Stimulated activated CD4-positive, alpha-beta T cell treated with anti-CD3 and anti-CD28 coated beads, Interleukin-15, amount 100 ng/mL, for 1 hour (primary cell): ENCODE data around the gene C2orf74.

Experiments
- DNase-seq, 2 donors: peaks; one replicate each; pipeline ENCODE4 v3.0.0-alpha.2; 2020; ENCODE audit warnings: low read depth in 1 of 2, low spot score in 1 of 2

Gene C2orf74

GRCh38 chr2:61210332-61210981, 48.5 kb downstream of the C2orf74 start:
- DNase-seq = no peak

GRCh38 chr2:61214171-61214570, 52.2 kb downstream of the C2orf74 start:
- DNase-seq = no peak
